T-helper 9 cell (primary cell): ENCODE measurements around the gene TRAT1.
"Not testable (repeated sequence)": the region's sequence is repeated elsewhere in the genome, so short reads cannot be mapped to it uniquely, and the experiment has no call there.

ENCODE experiments used
- DNase-seq: peaks from one replicate; pipeline ENCODE4 v3.0.0-alpha.2; 2020
- total RNA-seq, 2 donors: gene quantifications; one replicate each; lab custom pipeline; 2026; lab: John Stamatoyannopoulos, UW

The TRAT1 gene, protein sequence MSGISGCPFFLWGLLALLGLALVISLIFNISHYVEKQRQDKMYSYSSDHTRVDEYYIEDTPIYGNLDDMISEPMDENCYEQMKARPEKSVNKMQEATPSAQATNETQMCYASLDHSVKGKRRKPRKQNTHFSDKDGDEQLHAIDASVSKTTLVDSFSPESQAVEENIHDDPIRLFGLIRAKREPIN
- total RNA-seq = 113 to 240 reads per million in 2 donors

DNA sequence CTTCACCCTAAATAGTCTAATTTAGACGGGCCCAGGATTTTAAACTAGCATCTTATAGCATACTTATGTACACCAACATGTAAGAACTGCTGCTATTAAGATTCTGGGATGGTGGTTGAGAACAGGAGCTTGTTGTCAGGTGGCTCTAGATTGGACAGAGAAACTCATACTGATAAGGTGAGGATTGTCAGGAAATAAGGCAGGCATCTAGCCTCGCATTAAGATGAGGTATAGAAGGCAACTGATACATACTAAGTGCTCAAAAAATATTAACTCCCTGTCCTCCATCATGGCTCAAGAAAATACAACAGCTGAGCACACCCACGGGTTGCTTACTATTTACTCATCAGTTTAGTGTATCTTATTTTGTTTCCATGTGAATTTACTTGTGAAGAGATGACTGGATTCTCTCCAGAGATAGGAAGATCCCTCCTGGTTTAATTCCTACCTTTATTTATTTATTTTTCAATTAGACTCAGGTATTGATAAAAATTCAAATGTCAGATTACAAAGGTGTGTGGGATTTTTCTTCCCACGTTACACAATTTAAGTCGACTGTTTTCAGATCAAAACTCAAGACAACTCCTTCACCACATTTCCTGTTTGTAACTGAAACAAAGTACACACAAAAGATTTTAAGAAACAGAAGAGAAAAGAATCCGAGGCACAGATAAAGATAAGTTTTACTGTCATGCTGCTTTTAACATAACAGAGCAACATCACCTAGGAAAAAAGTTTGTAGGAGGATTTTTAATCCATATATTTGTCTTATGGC is at the start of gene TRAT1:
TRAT1 (plus strand) TSS at position 664 of the 775 bp plus-strand sequence. CDS start 142 bp downstream, outside the sequence.
- DNase-seq = no peak

DNA sequence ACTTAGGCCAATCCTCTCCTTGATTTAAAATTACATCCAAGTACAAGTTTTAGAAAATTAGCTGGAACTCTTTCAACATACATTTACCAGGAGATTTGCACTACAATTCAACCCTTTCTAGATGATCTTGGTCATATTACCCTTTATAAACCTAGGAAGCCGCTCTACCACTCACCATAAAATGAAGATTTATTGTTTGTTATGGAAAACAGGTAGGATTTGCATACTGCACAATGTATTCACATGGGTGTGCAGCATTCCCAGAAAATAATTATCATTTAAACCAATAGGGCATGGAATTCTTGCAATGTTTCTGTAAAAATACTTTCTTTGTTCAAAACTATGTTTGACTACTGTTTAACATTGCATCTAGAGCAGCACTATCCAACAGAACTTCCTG is 46.9 kb upstream of the TRAT1 start:
- no peak for DNase-seq

DNA sequence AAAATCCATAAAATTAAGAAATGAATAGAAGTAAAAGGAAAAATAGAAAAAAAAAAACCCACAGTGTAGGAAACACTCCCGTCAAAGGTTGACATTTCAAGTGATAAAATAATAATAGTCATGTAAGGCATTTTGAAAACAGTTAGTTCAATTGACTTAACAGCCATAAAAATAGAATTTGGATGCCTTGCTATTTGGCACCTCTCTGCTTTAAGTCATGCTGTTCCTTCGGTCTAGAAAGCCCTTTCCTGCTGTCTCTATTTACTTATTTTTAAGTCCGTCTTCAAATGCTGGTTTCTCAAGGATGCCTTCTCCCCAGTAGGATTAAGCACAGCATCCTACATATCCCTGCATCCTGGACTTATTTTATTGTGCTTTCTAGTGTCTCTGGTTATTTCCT is 43.1 kb upstream of the TRAT1 start:
- DNase-seq = no peak

DNA sequence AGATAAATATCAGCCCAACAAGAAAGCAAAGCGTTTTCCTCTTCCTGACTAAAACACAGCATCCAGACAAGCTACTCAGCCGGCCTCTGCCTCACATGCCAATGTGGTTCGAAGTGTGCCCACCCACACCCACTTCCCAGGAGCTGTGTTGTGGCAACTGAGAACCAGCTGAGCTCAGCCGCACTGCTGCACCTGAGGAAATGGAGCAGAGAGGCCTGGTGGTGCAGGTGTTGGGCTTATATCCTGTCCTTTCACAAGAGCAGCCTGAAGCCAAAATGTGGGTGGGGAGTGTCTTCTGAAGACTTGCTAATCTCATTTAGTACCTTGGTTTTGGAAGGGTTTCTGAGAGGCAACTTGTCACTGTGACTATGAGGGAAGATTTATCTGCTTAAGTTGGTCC is 42.4 kb upstream of the TRAT1 start:
- peak; percentile 10 for DNase-seq

DNA sequence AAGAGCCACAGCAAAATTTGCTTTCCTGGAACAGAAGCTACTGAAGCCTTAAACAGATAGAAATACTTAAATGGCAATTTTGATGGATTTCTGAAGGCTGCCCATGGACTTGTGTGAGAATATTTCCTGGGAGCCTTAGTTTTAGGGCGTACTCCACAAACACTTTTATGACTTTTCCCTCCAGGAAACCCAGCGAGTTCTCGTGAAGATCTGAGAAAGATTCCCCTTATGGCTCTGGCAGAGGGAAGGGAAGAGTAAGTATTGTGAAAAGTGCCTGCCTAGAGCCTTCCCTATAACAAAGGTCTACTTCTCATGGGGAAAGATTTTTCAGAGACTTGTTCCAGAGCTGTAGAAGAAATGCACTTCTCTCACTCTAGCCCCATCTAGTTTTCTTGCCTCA is 31.1 kb upstream of the TRAT1 start:
- no peak for DNase-seq

DNA sequence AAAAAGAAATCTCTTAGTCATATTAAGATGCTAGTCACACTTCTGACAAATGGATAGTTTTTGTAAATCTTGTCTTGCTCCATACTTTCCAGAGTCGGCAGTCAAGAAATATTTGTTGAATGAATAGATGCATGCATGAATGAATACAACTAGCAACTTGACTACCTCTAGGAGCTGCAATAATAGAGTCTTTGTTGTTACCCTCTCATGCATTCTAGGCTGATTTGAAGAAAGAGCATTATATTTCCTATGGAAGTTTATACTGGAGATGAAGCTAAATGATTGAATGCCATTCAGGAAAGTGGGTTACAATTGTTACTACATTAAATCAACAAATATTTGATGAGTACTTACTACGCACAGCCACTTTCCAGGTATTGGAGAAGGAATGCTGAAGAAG is 18.1 kb upstream of the TRAT1 start:
- DNase-seq = no peak

DNA sequence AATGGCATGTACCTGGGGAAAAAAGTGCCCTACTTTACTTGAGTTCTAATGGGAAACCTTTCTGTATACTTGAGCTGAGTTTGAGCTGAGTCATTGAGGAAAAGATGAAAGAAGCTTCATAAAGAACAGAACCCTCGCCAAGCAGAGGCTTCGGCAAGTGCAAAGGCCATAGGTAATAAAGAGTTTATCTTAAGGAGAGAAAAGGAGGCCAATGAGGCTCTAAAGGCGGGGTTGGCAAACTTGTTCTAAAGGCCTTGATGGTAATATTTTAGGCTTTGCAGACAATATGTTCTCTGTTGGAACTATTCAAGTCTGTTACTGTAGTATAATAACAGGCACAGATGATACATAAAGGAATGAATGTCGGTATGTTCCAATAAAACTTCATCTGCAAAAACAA is 17.6 kb upstream of the TRAT1 start:
- no peak for DNase-seq

DNA sequence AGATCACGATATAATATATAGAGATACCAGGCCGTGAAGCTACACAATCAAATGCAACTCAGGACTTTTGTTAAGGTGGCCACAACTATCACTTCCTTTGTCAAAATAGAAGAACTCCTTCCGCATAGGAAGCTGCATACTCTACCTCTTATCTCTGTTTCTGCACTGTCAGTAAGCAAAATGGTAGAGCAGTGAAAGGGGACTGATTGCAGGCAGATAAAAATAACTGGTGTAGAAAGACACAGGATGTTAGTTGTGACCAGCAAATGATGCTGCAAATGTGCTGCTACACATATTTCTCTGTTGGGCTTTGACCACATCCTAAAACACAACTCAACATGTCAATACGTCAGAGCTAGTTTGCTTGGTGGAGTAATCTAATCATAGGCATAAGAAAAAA is 16.3 kb upstream of the TRAT1 start:
- no peak for DNase-seq

DNA sequence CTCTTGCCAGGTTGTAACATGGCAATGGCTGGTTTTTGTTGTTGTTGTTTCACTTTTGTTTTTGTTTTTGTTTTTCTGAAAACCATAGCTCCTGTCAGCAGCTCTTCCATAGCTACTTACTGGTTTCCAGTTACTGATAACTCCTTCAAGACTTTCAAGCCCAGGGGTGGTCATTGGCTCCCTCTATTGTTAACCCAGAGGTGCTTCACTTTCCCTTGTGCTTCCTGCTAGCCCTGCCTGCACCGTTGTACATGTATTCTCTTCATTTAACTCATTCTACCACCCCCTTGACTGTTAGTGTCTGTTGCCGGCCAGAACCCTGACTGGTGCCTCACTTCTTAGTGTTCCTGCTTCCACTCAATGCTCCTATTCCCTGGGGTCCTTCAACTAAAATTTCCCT is 4.2 kb upstream of the TRAT1 start:
- DNase-seq = peak; percentile 35

DNA sequence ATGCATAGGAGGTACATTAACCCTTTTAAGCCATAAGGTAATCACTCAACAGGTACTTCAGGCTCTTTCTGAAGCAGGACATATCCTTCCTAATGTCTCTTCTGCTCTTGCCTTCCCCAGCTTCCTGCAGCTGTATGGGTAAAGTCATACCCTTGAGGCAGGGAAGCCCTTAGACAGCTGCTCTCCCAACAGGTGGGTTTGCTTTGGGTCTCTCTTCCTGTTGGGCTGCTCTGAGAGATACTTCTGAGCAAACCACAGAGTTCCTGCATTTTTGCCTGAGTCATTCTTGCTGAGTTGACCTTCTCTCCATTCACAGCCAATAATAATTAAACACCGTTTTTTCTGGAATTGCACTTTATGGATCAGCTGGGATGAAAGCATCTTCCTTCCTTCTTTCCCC is 2.0 kb upstream of the TRAT1 start:
- no peak for DNase-seq

DNA sequence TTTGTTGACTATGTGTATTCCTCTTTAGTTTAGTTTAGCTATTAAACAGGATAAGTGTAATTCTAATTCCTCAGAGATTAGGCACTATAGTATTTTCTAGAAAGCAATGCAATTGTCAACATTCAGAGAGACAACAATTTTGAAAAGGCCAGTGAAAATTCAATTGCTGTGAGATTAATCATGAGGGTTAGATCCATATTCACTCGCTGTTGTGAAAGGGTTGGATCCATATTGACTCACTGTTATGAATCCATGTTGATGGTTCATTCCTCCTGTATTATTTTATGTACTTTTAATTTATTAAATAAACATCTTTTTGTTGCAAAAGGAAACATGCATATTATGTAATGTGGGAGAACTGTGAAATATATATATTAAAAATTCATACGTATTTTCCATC is 641 bp downstream of the TRAT1 start:
- no peak for DNase-seq

DNA sequence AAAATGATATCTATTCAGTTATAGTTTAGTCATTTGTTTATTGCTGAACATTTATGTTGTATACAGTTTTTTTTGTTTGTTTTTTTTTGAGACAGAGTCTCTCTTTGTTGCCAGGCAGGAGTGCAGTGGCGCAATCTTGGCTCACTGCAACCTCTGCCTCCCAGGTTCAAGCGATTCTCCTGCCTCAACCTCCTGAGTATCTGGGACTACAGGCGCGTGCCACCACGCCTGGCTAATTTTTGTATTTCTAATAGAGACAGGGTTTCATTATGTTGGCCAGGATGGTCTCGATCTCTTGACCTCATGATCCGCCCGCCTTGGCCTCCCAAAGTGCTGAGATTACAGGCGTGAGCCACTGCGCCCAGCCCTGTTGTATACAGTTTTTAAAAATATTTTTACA is 1.2 kb downstream of the TRAT1 start:
- not testable (repeated sequence) for DNase-seq

DNA sequence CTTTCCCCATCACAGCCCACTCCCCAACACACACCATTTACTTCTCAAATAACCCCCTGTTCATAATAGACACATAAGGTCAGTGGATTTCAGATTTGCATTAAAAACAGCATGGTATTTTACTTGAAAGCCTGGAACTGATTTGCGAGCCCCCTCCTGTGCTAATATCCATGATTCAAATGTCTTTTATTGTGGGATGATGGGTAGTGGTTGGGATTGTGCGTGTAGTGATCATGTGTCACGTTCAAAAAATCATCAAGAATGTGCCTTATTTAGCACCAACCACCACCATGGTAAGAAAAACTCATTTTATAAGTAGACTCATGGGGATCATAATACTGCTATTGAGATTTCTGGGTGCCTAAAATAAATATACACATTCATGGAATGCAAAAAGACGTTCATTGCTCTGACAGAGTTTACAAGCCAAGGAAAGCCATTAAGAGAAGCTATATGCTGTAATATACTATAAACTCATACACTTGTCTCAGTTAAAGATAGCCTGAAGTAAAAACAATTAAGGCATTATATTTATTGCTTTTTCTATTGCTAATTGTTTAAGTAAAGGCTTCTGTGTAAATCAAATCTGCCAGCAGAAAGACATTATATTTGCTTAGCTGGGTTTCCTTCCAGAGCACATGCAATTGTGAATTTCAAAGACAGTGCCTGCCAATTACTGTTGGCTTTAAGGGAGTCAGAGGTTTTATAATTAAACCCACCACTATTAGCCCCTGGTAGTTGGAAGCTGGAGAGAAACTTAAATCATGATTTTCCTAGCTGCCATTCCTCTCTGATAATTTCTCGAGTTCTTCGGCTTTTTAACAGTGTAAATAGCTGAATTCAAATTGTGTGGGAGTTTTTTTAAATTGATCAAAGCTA is 4.0 kb downstream of the TRAT1 start:
- no peak for DNase-seq

DNA sequence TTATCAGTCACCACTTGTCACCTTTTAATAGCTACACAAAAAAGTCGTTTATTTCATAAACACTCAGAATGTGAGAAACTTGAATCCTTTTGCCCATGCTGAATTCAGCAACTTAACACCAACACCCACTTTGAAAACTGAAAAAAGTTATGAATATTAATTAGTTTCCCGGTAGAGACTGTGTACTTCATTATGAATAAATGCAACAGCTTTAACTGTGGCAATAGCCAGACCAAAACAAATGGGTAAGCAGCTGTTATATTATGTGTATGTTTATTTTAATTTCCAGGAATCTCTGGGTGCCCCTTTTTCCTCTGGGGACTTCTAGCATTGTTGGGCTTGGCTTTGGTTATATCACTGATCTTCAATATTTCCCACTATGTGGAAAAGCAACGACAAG is 7.8 kb downstream of the TRAT1 start:
- DNase-seq = no peak

DNA sequence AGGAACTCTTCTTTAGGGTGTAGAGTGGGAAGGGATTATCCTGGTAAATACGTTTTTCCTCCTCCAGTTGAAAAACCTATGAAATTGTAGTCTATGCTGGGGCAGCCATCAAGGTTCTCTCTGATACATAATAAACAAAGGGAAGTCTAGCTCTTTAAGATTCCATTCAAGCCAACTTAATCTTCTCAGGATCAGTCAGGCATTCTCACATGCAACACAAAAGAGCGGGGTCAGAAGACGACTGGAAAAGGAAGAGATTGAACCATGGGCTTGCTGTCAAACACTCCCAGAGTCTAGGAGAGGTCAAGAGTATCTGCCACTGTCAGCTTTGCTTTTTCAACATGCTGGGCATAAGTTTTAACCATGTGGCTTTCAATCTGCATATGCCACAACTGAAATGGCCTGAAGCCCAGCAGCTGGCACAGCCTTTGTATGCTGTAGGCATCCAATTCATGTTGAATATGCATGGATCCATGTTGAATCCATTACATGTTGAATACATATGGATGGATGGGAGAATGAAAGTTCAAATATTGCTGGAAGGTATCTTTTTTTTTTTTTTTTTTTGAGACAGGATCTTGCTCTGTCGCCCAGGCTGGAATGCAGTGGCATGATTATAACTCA is 8.5 kb downstream of the TRAT1 start:
- no peak for DNase-seq

DNA sequence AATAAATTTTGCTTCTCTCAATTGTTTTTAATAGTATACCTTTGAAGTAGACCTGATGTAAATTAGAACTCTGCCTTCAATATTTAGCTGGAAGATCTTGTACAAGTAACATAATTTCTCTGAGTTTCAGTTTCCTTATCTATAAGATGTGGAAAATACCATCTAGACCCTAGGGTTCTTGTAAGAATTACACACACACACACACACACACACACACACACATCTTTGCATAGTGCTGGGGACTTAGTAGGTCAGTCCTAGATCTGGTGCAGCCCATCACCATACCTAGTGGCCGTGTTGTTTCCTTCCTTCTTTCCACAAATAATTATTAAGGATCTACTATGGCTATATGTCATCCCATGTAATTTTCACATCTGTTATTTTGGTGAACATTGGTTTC is 11.0 kb downstream of the TRAT1 start:
- DNase-seq = no peak

DNA sequence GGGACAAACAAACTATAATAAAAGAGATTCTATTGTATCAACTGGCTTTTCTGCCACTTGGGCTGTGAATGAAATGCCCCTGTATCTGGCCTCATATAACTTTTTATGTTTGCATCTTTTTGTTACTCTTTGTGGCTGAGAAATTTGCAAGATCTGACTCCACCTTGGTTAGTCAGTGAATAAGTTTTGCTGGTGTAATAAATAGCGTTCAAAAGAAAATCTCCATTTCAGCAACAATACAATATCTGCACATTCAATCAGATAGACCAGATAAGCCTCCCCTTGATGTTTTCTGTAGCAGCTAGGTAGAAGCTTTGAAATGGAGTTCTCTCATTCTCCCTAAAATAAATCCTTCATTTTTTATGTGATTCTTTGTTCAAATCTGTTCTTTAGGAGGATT is 12.0 kb downstream of the TRAT1 start:
- no peak for DNase-seq

DNA sequence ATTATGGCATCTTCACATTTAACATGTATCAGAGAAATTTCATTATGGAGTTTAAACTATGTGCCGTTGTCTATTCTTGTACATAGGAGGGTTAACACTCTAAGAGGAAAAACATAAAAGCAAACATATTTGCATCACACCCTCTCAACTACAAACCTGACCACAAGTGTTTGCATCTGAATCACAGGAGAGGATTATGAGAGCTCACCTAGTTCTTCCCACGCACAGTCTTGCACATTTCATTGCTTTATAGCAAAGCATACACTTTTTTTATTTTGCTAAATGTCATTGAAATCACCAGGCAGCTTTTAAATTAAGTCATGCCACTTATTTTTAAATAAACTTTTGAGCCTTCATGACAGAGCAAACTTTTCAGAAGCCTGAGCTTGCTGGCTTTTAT is 12.5 kb downstream of the TRAT1 start:
- no peak for DNase-seq

DNA sequence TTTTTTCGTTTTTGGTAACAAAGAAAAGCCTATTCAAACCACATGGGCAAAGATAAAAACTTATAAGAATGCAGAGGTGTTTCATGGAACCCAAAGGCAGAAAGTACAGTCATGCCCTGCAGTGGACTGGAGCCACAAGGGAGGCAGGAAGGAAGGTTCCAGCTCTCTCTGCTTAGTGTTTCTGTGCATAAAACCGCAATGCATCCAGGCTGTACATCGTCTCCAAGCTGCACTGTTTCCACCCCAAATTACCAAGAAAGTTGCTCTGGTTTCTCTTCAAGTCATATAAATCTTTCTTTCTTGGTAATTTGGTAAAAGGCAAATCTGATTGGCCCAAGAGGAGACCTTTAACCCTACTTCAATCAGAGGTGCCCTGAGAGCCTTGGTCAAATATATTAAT is 15.8 kb downstream of the TRAT1 start:
- DNase-seq = no peak

DNA sequence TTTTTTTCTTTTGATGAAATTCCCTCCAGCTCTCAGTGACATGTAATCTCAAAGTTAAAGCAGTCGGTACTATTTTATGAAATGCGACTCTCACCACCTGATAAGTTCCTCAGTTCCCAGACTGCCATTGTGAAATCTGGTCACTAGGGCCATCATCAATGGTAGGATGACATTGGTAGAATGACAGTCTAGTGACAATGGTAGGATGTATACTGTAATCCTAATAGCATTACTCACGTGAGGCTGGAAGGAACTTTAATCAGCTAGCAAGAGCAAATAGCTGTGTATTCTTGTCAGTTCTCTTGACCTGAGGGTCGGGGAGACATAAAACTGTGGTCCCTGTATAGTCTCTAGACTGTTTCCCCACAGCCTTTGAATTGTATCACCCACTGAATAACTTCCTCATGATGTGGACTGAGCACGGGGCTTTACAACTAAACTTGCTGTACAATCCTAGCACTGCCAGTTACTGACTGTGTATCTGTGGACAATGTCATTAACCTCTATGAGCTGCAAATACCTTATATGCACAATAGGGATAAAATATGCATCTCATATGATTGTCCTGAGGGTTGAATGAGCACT is 23.2 kb downstream of the TRAT1 start:
- DNase-seq = no peak

DNA sequence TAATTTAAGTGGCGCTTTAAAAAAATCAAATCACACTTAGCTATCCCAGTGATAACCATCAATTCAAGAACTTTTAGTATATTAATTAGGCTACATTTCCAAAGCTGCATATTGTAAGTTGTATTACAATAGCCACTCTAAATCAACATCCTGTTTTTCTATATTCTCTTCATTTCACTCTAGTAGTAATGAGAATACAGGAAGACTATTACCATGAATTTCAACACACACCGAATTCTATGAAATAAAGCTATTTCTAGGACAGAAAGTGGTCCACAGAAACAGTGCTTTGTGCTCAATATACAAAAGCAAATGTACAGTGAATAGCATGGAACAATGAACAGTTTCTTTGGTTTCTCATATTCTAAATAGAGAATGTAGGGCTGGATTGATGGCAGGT is 24.6 kb downstream of the TRAT1 start:
- DNase-seq = no peak

DNA sequence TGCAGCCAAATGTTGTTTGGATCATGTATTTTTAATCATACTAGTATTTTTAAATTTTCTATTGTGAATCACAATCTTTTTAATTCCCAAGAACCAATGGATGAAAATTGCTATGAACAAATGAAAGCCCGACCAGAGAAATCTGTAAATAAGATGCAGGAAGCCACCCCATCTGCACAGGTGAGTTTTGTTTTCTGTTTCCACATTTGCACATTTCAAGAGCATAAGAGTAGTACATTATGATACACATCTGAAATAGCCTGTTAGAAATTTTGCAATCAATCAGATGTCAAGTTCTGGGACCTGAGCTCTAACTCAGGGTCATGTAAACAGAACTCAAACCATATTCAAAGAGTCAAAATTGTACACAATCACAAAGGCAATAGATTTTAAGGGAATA is 26.5 kb downstream of the TRAT1 start:
- DNase-seq = no peak

DNA sequence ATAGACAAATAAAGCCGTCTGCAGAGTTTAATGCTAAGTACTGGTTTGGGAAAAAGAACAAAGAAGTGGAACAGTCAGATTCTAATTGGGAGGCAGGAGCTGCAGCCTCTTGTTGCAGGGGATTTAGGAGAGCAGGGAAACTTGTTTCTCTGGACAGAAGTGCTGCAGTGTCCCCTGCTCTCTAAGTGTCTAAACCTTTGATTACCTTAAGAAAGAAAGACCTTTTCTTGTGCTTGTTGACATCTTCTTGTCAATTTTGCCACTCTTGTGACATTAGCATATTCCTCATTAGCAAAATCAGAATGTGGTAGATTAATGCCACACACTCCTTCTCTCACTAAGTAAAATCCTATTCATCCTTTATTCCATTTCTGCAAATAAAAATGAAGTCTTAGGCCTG is 38.8 kb downstream of the TRAT1 start:
- no peak for DNase-seq
